ENCODE data around the gene PLXNA4.

Gene PLXNA4

GRCh38 chr7:132590162-132590561 is 13.9 kb upstream of the PLXNA4 start:
- no peak for DNase-seq (ENCODE audit: low read depth in 1 of 2, low spot score in 1 of 2)

DNA sequence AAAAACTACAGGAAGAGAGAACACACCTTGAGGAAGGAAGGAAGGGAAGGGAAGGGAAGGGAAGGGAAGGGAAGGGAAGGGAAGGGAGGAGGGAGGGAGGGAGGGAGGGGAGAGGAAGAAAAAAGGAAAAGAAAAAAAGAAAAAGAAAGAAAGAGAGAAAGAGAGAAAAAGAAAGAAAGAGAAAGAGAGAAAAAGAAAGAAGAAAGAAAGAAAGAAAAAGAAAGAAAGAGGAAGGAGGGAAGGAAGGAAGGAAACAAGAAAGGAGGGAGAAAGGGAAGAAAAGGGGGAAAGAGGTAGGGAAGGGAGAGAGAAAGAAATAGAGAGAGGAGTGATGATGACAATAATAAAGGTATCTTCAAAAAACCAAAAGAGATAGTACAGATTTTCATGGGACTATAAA is 12.3 kb upstream of the PLXNA4 start:
- DNase-seq (ENCODE audit: low read depth in 1 of 2, low spot score in 1 of 2): no peak

DNA sequence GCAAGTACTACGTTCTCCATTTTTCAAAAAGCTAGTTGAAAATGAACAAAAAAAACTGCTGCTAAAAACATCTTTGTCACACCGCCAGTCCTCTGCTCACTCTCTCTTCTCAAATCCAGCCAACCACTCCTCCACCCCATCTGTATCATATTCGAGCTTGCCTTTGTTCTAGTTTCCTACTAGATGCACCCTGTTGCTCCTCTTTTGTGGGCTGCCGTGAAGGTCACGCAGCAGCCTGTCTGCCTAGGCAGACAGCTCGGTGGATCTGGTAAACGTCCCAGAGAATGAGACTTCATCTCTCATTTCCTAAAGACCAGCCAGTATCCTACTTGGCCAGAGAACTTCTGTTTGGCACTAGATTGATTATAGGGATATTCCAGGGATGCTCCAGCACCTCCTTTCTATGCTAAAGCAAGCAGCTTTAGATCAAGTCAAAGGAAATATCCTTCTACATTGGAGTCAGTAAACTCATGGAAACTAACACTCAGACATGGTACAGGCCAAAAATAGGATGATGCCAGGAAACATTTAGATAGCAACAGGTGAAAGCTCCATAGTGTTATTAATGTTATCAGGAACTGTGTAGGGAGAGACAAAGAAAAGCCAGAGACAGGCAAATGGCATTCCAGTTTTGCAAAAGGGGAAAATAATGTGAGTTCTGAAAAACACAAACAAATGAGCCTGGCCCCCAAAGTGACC is 8.7 kb upstream of the PLXNA4 start:
- no peak for DNase-seq (ENCODE audit: low read depth in 1 of 2, low spot score in 1 of 2)

DNA sequence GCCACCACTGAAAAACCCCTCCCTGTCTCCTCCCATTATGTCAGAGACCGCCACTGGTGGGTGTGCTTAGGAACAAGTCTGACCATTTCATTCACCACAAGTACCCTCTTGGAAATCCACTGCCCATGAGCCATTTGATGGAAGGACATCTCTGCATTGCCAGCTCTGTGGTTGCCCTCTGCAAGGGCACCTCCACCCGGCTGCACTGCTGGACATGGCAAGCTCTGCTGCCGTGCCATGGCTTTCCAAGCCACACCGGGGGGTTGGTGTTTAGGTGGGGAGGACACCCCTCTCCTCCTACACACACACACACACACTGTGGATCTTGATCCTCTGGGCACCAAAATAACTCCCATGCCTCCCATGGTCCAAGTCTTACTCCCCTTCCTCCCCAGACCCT is 5.2 kb upstream of the PLXNA4 start:
- no peak for DNase-seq (ENCODE audit: low read depth in 1 of 2, low spot score in 1 of 2)

DNA sequence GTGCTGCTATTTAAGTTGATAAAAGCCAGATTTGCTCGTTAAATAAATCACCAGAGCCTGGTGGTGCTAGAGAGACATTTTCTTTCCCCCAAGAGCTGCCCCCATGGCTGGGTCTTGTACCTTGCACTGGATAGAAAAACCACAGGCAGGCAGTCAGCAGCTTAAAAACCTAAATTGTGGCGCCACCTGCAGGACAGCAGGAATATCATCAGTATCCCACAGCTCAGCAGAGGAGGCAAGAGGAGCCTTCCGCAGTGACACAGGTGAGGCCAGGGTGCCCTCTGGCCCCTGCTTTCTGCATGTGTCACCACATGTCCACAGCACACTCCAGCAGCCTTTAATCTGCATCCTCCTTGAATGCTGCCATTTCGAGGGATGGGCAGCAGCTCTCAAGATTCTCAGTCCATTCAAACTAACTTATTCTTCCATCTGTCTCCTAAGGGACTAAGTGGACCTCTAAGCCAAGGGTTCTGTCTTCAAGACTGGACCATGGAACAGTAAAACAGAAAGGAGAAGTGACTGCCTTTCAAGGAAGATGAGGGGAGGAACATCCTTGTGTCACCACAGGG is 4.5 kb upstream of the PLXNA4 start:
- peak in 1 of 2 donors; percentile 46 for DNase-seq (ENCODE audit: low read depth in 1 of 2, low spot score in 1 of 2)

GRCh38 chr7:132580277-132580676 is 4.0 kb upstream of the PLXNA4 start:
- no peak for DNase-seq (ENCODE audit: low read depth in 1 of 2, low spot score in 1 of 2)

DNA sequence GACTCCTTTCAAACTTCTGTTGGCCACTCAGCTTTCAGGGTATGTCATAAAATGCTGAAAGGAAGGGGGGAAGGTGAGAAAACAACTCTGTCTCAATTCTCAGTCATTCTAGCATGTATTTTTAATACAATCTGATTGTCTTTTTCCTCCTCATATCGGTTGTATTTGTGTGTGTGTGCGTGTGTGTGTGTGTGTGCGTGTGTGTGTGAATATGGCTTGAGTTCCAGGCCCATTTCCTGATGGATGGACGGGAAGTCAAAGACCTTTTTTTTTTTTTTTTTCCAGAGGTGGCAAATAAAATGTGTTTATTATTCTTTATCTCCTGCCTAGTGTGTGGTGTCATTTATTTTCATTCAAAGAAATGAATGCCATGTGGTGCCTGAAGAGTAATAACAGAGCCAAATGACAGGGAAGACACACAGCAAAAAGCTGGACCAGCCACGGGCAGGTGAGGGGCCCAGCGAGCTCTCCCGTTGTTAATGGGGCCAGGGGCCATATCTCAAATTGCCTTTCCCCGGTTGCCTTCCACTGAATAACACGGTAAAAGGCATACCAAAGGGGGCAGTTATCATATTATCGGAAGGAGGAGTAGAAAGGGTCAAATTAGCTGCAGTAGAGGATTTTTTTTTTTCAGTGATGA is 3.1 kb upstream of the PLXNA4 start:
- DNase-seq (ENCODE audit: low read depth in 1 of 2, low spot score in 1 of 2): no peak

DNA sequence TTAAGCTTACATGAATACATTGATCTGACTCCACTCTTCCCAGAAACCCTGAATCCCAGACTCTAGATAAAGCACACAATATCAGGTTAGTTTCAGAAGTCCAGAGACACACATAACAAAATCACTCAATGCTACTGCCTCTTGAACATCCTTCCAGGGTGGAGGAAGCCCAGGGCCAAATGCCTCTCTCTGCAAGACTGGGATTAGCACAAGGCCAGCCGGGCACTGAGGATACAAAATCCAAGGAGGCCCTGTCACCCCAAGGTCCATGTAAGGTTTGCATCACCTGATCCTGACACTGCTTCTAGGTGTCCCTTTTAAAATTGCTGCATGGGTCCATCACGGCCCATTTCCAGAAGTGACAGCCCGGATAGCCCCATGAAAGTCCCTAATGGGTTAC is 2.6 kb upstream of the PLXNA4 start:
- no peak for DNase-seq (ENCODE audit: low read depth in 1 of 2, low spot score in 1 of 2)

- no peak for DNase-seq (ENCODE audit: low read depth in 1 of 2, low spot score in 1 of 2)
Measured at GRCh38 chr7:132578050-132578370, 1.7 kb upstream of the PLXNA4 start.

GRCh38 chr7:132577206-132578049 is 1.2 kb upstream of the PLXNA4 start:
- no peak for DNase-seq (ENCODE audit: low read depth in 1 of 2, low spot score in 1 of 2)

DNA sequence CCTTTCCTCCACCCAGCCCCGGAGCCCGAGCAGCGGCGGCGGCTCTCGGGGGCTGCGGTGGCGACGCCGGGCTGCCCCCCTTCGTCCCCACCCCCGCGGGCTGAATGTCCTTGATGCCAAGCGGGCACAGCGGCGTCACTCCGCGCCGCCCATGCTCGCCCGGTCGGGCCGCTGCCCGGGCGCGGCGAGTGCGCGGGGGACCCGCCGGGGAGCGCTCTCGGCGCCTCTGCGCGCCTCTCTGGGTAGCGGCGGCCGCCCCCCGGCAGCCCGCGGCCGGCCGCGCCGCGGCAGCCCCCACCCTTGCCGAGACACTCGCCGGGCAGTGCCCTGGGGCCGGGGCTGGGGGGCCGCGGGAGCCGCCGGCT is 433 bp upstream of the PLXNA4 start:
- no peak for DNase-seq (ENCODE audit: low read depth in 1 of 2, low spot score in 1 of 2)

- DNase-seq (ENCODE audit: low read depth in 1 of 2, low spot score in 1 of 2): no peak
Measured at GRCh38 chr7:132575419-132575981, 770 bp downstream of the PLXNA4 start.

DNA sequence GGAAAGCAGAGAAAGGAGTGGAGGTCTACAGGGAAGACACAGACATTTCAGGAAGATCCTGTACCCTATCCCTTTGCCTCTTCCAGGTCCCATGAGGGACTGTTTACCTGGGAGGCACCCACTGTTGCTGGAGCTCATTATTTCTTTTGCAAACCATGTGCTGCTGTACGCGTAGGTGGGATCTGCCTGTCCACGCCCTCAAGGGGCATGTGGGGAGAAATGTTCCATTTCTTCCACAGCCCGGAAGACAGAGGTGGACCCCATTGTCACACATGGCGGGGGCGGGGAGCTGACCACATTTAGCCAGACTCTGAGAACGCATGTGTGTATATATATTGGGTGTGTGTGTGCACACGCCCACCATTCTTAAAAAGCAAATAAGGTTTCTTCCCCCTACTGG is 2.0 kb downstream of the PLXNA4 start:
- DNase-seq (ENCODE audit: low read depth in 1 of 2, low spot score in 1 of 2): no peak

GRCh38 chr7:132573251-132573955 is 2.9 kb downstream of the PLXNA4 start:
- DNase-seq (ENCODE audit: low read depth in 1 of 2, low spot score in 1 of 2): no peak

DNA sequence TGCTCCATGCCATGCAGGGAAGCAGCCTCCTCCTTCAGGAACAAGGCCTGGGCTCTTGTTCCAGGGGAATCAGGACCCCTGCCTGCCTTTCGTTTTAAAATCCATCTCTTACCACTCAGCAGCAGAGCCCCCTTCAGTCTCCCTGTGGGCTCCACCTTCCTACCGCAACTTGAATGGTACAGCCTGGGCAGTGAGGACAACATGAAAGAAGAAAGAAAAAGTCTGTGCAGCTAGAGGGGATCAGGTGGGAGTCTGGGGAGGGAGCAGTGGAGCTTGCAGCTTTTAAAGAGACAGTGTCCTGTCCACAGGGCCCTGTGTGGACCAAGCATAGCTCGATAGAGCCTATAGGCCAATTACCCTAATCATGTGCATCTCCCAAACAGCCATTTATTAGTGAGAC is 3.7 kb downstream of the PLXNA4 start:
- DNase-seq (ENCODE audit: low read depth in 1 of 2, low spot score in 1 of 2): no peak

DNA sequence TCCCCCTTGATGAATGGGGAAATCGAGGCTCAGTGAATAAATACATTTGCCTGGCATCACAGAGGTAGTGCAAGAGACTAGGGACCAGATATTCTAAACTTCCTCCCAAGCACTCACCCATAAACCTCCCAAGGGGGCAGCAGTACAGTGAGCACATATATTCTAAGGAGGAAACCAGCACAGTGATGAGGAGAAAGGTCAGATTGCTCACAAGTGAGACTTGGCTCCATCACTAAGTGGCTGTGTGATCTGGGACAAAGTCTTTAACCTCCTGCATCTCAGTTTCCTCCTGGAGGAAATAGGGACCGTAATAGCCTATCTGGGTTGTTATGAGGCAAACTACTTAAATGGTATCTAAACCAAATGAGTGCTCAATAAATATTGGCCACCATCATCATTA is 4.3 kb downstream of the PLXNA4 start:
- no peak for DNase-seq (ENCODE audit: low read depth in 1 of 2, low spot score in 1 of 2)

DNA sequence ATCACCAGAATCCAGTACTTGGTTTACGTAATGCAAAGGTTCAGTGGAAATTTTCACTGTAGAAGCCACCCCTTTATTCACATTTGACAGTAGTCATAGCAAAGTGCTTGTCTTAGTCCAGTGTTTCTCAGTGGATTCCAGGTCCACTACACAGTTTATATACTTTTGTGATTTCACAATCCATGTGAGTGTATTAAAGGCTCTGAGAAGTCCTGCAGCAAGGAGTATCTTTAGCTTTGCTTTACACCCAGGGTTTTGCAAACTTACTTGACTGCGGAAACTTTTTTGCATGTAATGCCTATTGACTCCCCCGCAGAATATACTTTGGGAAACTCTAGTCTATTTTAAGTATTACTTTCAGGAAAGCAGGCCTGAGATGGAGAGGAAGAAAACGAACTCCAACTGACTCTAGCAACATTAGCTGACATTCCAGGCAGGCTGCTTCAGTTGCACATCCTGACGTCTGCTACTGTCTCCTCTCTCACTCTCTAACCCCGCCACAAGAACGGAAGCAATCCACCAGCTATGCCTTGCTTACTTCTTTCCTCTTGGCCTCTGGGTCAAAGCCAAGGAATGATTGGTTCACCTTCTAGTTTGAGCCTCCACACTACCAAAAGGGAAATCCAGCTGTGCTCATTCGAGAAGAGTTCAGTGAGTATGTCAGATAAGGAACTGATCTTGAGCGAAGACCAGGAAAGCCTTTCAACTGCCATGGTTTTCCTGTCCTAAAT is 6.2 kb downstream of the PLXNA4 start:
- no peak for DNase-seq (ENCODE audit: low read depth in 1 of 2, low spot score in 1 of 2)

- DNase-seq (ENCODE audit: low read depth in 1 of 2, low spot score in 1 of 2): no peak
Measured at GRCh38 chr7:132568962-132569361, 7.3 kb downstream of the PLXNA4 start.

GRCh38 chr7:132565885-132566284 is 10.4 kb downstream of the PLXNA4 start:
- DNase-seq (ENCODE audit: low read depth in 1 of 2, low spot score in 1 of 2): no peak

- DNase-seq (ENCODE audit: low read depth in 1 of 2, low spot score in 1 of 2): no peak
Measured at GRCh38 chr7:132565441-132565840, 10.8 kb downstream of the PLXNA4 start.
